Measurements from ENCODE around the gene ADAM19. TPM values are rescaled to one million over a fixed set of nuclear protein-coding genes. Genes with fewer than 3 reads are reported as not detected.

Gene ADAM19
- total RNA-seq, 2 donors from 2014 or later, result 1.3 to 1.6 TPM

DNA sequence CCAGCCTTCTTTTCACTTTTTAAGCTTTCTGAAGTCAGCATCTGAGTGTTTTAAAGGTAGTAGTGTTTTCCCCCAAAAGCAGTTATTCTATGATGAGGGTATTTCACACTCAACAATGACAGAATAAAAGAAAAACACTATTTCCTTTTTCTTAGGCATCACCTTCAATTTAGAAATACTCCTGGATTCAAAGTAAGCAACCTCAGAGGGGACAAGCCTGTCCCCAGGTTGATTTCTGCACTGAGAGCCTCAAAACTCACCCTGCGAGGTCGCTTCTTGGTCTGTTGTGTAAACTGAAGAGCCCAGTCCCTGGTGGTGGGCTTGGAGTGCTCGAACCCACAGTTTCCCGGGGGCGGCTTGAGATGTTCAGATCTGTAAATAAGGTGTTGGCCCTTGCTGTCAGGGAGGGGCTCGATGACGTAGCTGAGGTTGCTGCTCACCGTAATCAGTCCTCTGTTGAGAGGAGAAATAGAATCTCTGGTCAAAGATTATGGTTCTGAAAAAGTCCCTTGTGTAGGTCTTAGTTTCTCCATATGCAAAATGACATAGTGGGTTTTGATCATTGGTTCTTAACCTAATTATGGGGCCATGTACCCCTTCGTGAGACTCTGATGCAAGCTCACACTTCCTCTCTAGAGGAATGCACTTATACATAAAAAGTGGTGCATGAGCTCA is 55.9 kb downstream of the ADAM19 start:
- H3K27ac ChIP-seq, result no peak overlapping the region
- H3K27me3 ChIP-seq, result no peaks in the 10 kb centered on the region
- no peak for DNase-seq
- no peak for ATAC-seq
- peaks cover 5% of the 10 kb centered on the region for H3K4me1 ChIP-seq
- no peaks in the 10 kb centered on the region for H3K36me3 ChIP-seq (replicated peaks in 1 of 2; ENCODE audit: insufficient read depth in 1 of 2, low read depth in 2 of 2)
- intact Hi-C loops (cut with DNase I), result no loop called here
- 84 to 97% methylated on average over 9 of the region's 9 CpGs for WGBS, 2 donors
- no peaks in the 10 kb centered on the region for H3K9me3 ChIP-seq
- H3K4me3 ChIP-seq, result no peak overlapping the region
- TF ChIP-seq CTCF (IDR thresholded peaks at IDR 0.05), result no peak
- TF ChIP-seq POLR2A (IDR thresholded peaks at IDR 0.05), result no peak

DNA sequence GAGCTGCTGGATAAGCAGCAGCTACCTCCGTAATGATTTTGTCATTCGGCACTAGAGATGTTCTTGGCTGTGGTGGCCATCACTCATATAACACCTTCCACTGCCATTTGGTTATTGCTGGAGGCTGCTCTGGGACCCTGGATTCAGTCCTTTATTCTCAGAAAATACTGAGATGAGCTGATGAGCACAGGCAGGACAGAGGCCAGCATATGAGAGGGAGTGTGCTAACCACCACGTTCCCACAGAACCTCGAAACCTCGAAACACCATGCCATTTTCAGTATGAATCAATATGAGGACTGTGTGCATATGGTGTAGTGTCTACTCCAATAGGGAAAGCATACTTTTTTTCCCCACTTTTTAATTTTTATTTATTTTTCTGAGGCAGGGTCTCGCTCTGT is 56.6 kb downstream of the ADAM19 start:
- Histone ChIP-seq H3K27ac (no peak overlapping the region), H3K27me3 (no peaks in the 10 kb centered on the region), H3K4me3 (no peak overlapping the region), H3K4me1 (peaks cover 5% of the 10 kb centered on the region), H3K9me3 (no peaks in the 10 kb centered on the region), H3K36me3 (replicated peaks in 1 of 2; ENCODE audit: insufficient read depth in 1 of 2, low read depth in 2 of 2) (no peaks in the 10 kb centered on the region)
- TF ChIP-seq CTCF (IDR thresholded peaks at IDR 0.05), result no peak
- TF ChIP-seq POLR2A (IDR thresholded peaks at IDR 0.05), result no peak
- no peak for ATAC-seq
- intact Hi-C loops (cut with DNase I), result no loop called here
- no peak for DNase-seq
- 91 to 94% methylated on average over 6 of the region's 6 CpGs for WGBS, 2 donors

DNA sequence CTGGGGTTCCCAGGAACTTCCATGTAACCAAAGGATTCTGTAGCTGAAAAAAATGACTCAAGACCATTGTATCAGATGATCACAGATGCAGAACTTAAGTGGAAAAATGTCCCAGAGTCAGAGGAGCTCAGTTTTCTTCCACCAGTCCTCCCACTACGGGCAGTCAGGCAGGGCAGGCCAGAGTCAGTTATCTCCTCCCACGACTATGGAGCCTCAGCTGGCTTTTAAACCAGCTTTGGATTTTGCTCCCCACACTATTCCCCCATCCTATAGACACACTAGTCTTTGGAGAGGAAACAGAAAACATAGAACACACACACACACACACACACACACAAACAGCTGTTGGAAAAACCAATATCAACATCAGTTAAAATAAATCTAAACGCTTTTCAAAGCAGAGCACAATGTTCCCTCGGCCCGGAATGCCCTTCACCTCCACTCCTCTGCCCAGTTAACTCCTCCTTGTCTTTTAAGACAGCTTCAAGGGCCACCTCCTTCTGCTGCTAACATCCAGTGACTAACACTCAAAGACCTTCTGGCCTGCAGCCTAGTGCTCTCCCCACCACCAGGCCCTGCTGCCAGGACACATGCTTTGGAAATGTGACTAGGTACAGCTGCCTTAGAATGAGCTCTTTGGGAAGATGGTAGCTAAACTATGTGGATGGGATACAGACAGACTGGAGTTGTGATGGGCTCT is 58.8 kb downstream of the ADAM19 start:
- TF ChIP-seq CTCF (IDR thresholded peaks at IDR 0.05) (no peak), POLR2A (IDR thresholded peaks at IDR 0.05) (no peak)
- peak; percentile 26 for ATAC-seq
- Histone ChIP-seq H3K27me3 (no peaks in the 10 kb centered on the region), H3K4me1 (peaks cover 15% of the 10 kb centered on the region), H3K36me3 (replicated peaks in 1 of 2; ENCODE audit: insufficient read depth in 1 of 2, low read depth in 2 of 2) (no peaks in the 10 kb centered on the region), H3K9me3 (no peaks in the 10 kb centered on the region), H3K27ac (peak overlapping the region in 1 of 4 donors; percentile 20), H3K4me3 (no peak overlapping the region)
- intact Hi-C loops (cut with DNase I), result no loop called here
- 35 to 51% methylated on average over 5 of the region's 5 CpGs for WGBS, 2 donors
- peak in 2 of 4 donors; percentile 29 to 65 for DNase-seq

DNA sequence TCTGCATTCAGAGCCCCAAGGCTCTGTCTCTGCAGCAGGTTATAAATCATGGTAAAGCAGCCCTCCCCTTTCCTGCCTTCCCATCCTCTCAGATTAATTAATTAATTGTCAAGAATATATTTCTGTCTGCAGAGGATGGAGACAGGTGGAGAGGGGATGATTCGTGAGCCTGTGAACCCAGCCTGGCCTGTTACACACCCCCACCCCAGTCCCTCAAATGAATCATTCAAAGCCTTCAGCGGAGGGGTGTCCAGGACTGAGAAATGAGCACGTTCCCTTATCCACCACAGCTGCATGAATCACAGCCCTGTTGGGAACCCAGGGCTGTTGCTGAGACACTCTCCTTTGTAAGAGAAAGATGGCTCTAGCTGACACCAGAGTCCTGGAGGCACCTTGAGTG is 59.6 kb downstream of the ADAM19 start:
- DNase-seq, result peak in 1 of 4 donors; percentile 18
- intact Hi-C loops (cut with DNase I), result no loop called here

More for the DNA sequence above, 59.6 kb downstream of the ADAM19 start:
- H3K4me1 ChIP-seq, result peaks cover 15% of the 10 kb centered on the region
- no peak for ATAC-seq
- H3K9me3 ChIP-seq, result no peaks in the 10 kb centered on the region
- no peak overlapping the region for H3K4me3 ChIP-seq
- H3K36me3 ChIP-seq (replicated peaks in 1 of 2; ENCODE audit: insufficient read depth in 1 of 2, low read depth in 2 of 2), result no peaks in the 10 kb centered on the region
- TF ChIP-seq POLR2A (IDR thresholded peaks at IDR 0.05) (no peak), CTCF (IDR thresholded peaks at IDR 0.05) (no peak)
- H3K27ac ChIP-seq, result peak overlapping the region in 1 of 4 donors; percentile 20
- 68 to 91% methylated on average over 3 of the region's 3 CpGs for WGBS, 2 donors
- H3K27me3 ChIP-seq, result no peaks in the 10 kb centered on the region

Measured in body of pancreas (tissue), 4 donors.